ENCODE data around the gene PIK3R2. TPM values are rescaled to one million over a fixed set of nuclear protein-coding genes. Genes with fewer than 3 reads are reported as not detected.

PIK3R2 gene
- total and polyA plus RNA-seq, 2 experiments from 2014 or later, result 8.5 to 66.6 TPM

DNA sequence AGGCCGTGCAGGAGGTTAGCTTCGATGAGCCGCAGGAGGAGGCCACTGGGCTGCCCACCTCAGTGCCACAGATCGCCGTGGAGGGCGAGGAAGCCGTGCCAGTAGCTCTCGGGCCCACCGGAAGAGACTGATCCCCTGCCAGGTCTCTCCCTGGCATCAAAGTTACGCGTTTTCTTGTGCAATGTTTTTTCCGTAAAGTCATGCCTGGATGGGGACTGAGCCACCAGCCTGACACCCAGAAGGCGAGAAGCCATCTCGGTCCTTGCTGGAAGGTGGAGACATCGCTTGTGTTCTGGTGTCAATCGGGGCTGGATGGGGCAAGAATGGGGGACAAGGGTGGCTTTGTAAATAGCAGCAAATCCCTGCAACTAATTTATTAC, 3.4 kb upstream of the PIK3R2 start:
- no peak overlapping the region for H3K27ac ChIP-seq (ENCODE audit: low read depth)
- Mint-ChIP-seq H3K27ac (no peak overlapping the region), H3K27me3 (ENCODE audit: insufficient read depth, low read depth, poor library complexity) (peaks cover 2% of the 10 kb centered on the region), H3K9me3 (no peaks in the 10 kb centered on the region), H3K36me3 (ENCODE audit: low read depth) (peaks cover 15% of the 10 kb centered on the region), H3K4me3 (no peak overlapping the region), H3K4me1 (peaks cover 13% of the 10 kb centered on the region)
- H3F3A ChIP-seq (replicated peaks; ENCODE audit: low read depth), result peaks cover 12% of the 10 kb centered on the region; the same call in 1 of the 2 replicates
- H3K36me3 ChIP-seq (ENCODE audit: insufficient read depth), result no peaks in the 10 kb centered on the region
- peaks cover under 1% of the 10 kb centered on the region for H4K20me1 ChIP-seq (replicated peaks; ENCODE audit: insufficient read depth)
- H3K4me1 ChIP-seq (ENCODE audit: insufficient read depth), result peaks cover 5% of the 10 kb centered on the region; the same call in 1 of the 2 replicates
- H3K4me3 ChIP-seq, result no peak overlapping the region
- H3K79me2 ChIP-seq (replicated peaks; ENCODE audit: insufficient read depth), result peaks cover 5% of the 10 kb centered on the region
- TF ChIP-seq POLR2AphosphoS5 (IDR thresholded peaks at IDR 0.05; ENCODE audit: low read depth), result no peak
- DNase-seq (ENCODE audit: low spot score) (no peak), ATAC-seq (no peak)
- no peak overlapping the region for H3K4me2 ChIP-seq
- H3K9me2 ChIP-seq (ENCODE audit: insufficient read depth), result no peaks in the 10 kb centered on the region
- no peaks in the 10 kb centered on the region for H3K27me3 ChIP-seq (ENCODE audit: insufficient read depth)
- H2AFZ ChIP-seq, result no peak overlapping the region

GRCh38 chr19:18150776-18151624, 2.0 kb upstream of the PIK3R2 start:
- ATAC-seq, result no peak
- Histone ChIP-seq H3K27ac (ENCODE audit: low read depth) (no peak overlapping the region), H4K20me1 (replicated peaks; ENCODE audit: insufficient read depth) (peaks cover 9% of the 10 kb centered on the region), H2AFZ (no peak overlapping the region), H3K9me2 (ENCODE audit: insufficient read depth) (no peaks in the 10 kb centered on the region), H3K27me3 (ENCODE audit: insufficient read depth) (no peaks in the 10 kb centered on the region), H3K4me1 (ENCODE audit: insufficient read depth) (peaks cover 5% of the 10 kb centered on the region; the same call in 1 of the 2 replicates), H3K4me2 (peak overlapping the region; percentile 78; the same call in 1 of the 2 replicates), H3K36me3 (ENCODE audit: insufficient read depth) (no peaks in the 10 kb centered on the region), H3K79me2 (replicated peaks; ENCODE audit: insufficient read depth) (peaks cover 7% of the 10 kb centered on the region), H3F3A (replicated peaks; ENCODE audit: low read depth) (peaks cover 12% of the 10 kb centered on the region; the same call in 1 of the 2 replicates), H3K4me3 (peak overlapping the region; percentile 55; the same call in 1 of the 2 replicates)
- peak overlapping the region; percentile 85; the same call in 1 of the 3 replicates for H3K4me3 Mint-ChIP-seq
- TF ChIP-seq NANOG (IDR thresholded peaks at IDR 0.05; ENCODE audit: borderline replicate concordance) (no peak), POLR2AphosphoS5 (IDR thresholded peaks at IDR 0.05; ENCODE audit: low read depth) (0 out of 2 replicates have a peak, but pooled peaks have one; percentile 23)
- peaks cover 14% of the 10 kb centered on the region for H3K4me1 Mint-ChIP-seq
- no peaks in the 10 kb centered on the region for H3K9me3 Mint-ChIP-seq
- peaks cover 8% of the 10 kb centered on the region; the same call in 1 of the 3 replicates for H3K36me3 Mint-ChIP-seq (ENCODE audit: low read depth)
- DNase-seq (ENCODE audit: low spot score), result no peak
- peaks cover 2% of the 10 kb centered on the region for H3K27me3 Mint-ChIP-seq (ENCODE audit: insufficient read depth, low read depth, poor library complexity)
- H3K27ac Mint-ChIP-seq, result no peak overlapping the region

GRCh38 chr19:18152442-18152816, 534 bp upstream of the PIK3R2 start:
- Mint-ChIP-seq H3K4me3 (peak overlapping the region; percentile 85), H3K9me3 (no peaks in the 10 kb centered on the region), H3K27ac (peak overlapping the region; percentile 99), H3K36me3 (ENCODE audit: low read depth) (peaks cover 6% of the 10 kb centered on the region), H3K27me3 (ENCODE audit: insufficient read depth, low read depth, poor library complexity) (peaks cover 5% of the 10 kb centered on the region), H3K4me1 (peaks cover 18% of the 10 kb centered on the region)
- Histone ChIP-seq H3K4me3 (peak overlapping the region; percentile 55), H4K20me1 (replicated peaks; ENCODE audit: insufficient read depth) (peaks cover 9% of the 10 kb centered on the region), H3K27me3 (ENCODE audit: insufficient read depth) (no peaks in the 10 kb centered on the region), H3K4me2 (peak overlapping the region; percentile 78), H3K27ac (ENCODE audit: low read depth) (peak overlapping the region; percentile 91), H3F3A (replicated peaks; ENCODE audit: low read depth) (peaks cover 14% of the 10 kb centered on the region), H3K36me3 (ENCODE audit: insufficient read depth) (no peaks in the 10 kb centered on the region), H3K79me2 (replicated peaks; ENCODE audit: insufficient read depth) (peaks cover 7% of the 10 kb centered on the region), H3K4me1 (ENCODE audit: insufficient read depth) (peaks cover 11% of the 10 kb centered on the region; the same call in 1 of the 2 replicates), H2AFZ (no peak overlapping the region), H3K9me2 (ENCODE audit: insufficient read depth) (no peaks in the 10 kb centered on the region)
- DNase-seq (ENCODE audit: low spot score) (peak; percentile 100), ATAC-seq (peak; percentile 68)
- no peak for TF ChIP-seq NANOG (IDR thresholded peaks at IDR 0.05; ENCODE audit: borderline replicate concordance)
- no peak for TF ChIP-seq CREB1 (CRISPR knock-in tag; IDR thresholded peaks at IDR 0.05; ENCODE audit: low read depth)
- TF ChIP-seq, protein P1, sequence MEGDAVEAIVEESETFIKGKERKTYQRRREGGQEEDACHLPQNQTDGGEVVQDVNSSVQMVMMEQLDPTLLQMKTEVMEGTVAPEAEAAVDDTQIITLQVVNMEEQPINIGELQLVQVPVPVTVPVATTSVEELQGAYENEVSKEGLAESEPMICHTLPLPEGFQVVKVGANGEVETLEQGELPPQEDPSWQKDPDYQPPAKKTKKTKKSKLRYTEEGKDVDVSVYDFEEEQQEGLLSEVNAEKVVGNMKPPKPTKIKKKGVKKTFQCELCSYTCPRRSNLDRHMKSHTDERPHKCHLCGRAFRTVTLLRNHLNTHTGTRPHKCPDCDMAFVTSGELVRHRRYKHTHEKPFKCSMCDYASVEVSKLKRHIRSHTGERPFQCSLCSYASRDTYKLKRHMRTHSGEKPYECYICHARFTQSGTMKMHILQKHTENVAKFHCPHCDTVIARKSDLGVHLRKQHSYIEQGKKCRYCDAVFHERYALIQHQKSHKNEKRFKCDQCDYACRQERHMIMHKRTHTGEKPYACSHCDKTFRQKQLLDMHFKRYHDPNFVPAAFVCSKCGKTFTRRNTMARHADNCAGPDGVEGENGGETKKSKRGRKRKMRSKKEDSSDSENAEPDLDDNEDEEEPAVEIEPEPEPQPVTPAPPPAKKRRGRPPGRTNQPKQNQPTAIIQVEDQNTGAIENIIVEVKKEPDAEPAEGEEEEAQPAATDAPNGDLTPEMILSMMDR (conservative IDR thresholded peaks at IDR 0.05; ENCODE audit: low read depth in 2 of 2), result peak; percentile 62 to 63
- TF ChIP-seq ZNF462 (CRISPR knock-in tag; IDR thresholded peaks at IDR 0.05), result no peak
- no peak for TF ChIP-seq JUNB (IDR thresholded peaks at IDR 0.05; ENCODE audit: unreplicated experiment)
- TF ChIP-seq STAT1 (IDR thresholded peaks at IDR 0.05; ENCODE audit: unreplicated experiment), result no peak

Measured in GM23338 (cell line).